ENCODE results near the gene SLC35E3.
A peak's percentile ranks its signal among the peaks of the same experiment; 100 is the strongest.
"Not testable (repeated sequence)": the region's sequence is repeated elsewhere in the genome, so short reads cannot be mapped to it uniquely, and the experiment has no call there.

Gene SLC35E3

DNA sequence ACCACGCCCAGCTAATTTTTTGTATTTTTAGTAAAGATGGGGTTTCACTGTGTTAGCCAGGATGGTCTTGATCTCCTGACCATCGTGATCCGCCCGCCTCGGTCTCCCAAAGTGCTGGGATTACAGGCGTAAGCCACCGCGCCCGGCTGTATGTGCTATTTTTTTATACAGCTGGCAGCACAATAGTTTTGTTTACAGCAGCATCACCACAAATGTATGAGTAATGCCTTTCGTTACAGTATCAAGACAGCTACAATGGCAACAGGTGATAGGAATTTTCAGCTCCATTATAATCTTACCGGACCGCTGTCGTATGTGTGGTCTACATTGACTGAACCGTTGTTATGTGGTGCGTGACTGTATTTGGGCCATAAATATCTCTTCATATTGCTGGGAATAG is 50.4 kb downstream of the SLC35E3 start:
- Histone ChIP-seq H3K27me3 (ENCODE audit: insufficient read depth, low read length) (no peaks in the 10 kb centered on the region), H3K9me3 (ENCODE audit: low read length) (no peaks in the 10 kb centered on the region), H3K4me2 (ENCODE audit: low read length) (no peak overlapping the region), H3K4me1 (ENCODE audit: insufficient read depth, low read length, severe bottlenecking) (peaks cover 37% of the 10 kb centered on the region), H3K36me3 (ENCODE audit: insufficient read depth, low read length) (no peaks in the 10 kb centered on the region), H2AFZ (ENCODE audit: low read length) (no peak overlapping the region), H3K4me3 (ENCODE audit: low read depth, low read length, poor library complexity, severe bottlenecking) (no peak overlapping the region), H4K20me1 (ENCODE audit: insufficient read depth, low read length) (no peaks in the 10 kb centered on the region), H3F3A (ENCODE audit: insufficient read depth, low read length) (peaks cover 8% of the 10 kb centered on the region; the same call in 1 of the 2 replicates), H3K9me2 (ENCODE audit: low read depth, low read length) (no peaks in the 10 kb centered on the region), H3K9ac (ENCODE audit: low read length) (no peak overlapping the region), H3K79me2 (ENCODE audit: insufficient read depth, low read length) (no peaks in the 10 kb centered on the region), H3K27ac (ENCODE audit: low read depth, low read length, poor library complexity, severe bottlenecking) (no peak overlapping the region)
- TF ChIP-seq CTCF (IDR thresholded peaks at IDR 0.05; ENCODE audit: low read length): no peak
- no peak for TF ChIP-seq EZH2 (IDR thresholded peaks at IDR 0.05; ENCODE audit: borderline replicate concordance, low read length)

DNA sequence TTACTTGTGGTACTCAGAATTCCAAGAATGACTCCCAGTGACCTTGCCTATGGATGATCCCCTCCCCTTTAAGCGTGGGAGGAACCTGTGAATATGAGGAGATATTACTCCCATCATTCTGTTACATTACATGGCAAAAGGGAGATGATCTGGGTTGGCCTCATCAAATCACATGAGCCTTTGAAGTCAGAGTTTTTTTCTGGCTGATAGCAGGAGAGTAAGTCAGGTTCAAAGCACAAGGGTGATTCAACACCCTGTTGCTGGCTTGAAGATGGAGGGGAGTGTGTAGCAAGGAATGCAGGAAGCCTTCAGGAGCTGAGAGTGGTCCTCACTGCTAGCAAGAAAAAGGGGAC is 52.9 kb downstream of the SLC35E3 start:
- no peak overlapping the region for H2AFZ ChIP-seq (ENCODE audit: low read length)
- H3K9ac ChIP-seq (ENCODE audit: low read length): no peak overlapping the region
- TF ChIP-seq EZH2 (IDR thresholded peaks at IDR 0.05; ENCODE audit: borderline replicate concordance, low read length): no peak
- no peak for TF ChIP-seq CTCF (IDR thresholded peaks at IDR 0.05; ENCODE audit: low read length)
- no peak overlapping the region for H3K4me3 ChIP-seq (ENCODE audit: low read depth, low read length, poor library complexity, severe bottlenecking)
- no peaks in the 10 kb centered on the region for H3K27me3 ChIP-seq (ENCODE audit: insufficient read depth, low read length)
- peak overlapping the region; percentile 17 for H3K27ac ChIP-seq (ENCODE audit: low read depth, low read length, poor library complexity, severe bottlenecking)
- H3K9me2 ChIP-seq (ENCODE audit: low read depth, low read length): no peaks in the 10 kb centered on the region
- H3K9me3 ChIP-seq (ENCODE audit: low read length): no peaks in the 10 kb centered on the region
- peaks cover 30% of the 10 kb centered on the region for H3K4me1 ChIP-seq (ENCODE audit: insufficient read depth, low read length, severe bottlenecking)
- H3K79me2 ChIP-seq (ENCODE audit: insufficient read depth, low read length): no peaks in the 10 kb centered on the region
- no peaks in the 10 kb centered on the region for H3K36me3 ChIP-seq (ENCODE audit: insufficient read depth, low read length)
- H3K4me2 ChIP-seq (ENCODE audit: low read length): no peak overlapping the region
- H4K20me1 ChIP-seq (ENCODE audit: insufficient read depth, low read length): no peaks in the 10 kb centered on the region
- peaks cover 8% of the 10 kb centered on the region; the same call in 1 of the 2 replicates for H3F3A ChIP-seq (ENCODE audit: insufficient read depth, low read length)

GRCh38 chr12:68800294-68800693 is 54.3 kb downstream of the SLC35E3 start:
- Histone ChIP-seq H3F3A (ENCODE audit: insufficient read depth, low read length) (peaks cover 8% of the 10 kb centered on the region; the same call in 1 of the 2 replicates), H2AFZ (ENCODE audit: low read length) (no peak overlapping the region), H3K9ac (ENCODE audit: low read length) (no peak overlapping the region), H3K9me2 (ENCODE audit: low read depth, low read length) (no peaks in the 10 kb centered on the region), H3K4me3 (ENCODE audit: low read depth, low read length, poor library complexity, severe bottlenecking) (no peak overlapping the region), H3K36me3 (ENCODE audit: insufficient read depth, low read length) (no peaks in the 10 kb centered on the region), H3K9me3 (ENCODE audit: low read length) (no peaks in the 10 kb centered on the region), H3K4me2 (ENCODE audit: low read length) (no peak overlapping the region), H3K27ac (ENCODE audit: low read depth, low read length, poor library complexity, severe bottlenecking) (peak overlapping the region; percentile 58), H4K20me1 (ENCODE audit: insufficient read depth, low read length) (no peaks in the 10 kb centered on the region), H3K27me3 (ENCODE audit: insufficient read depth, low read length) (no peaks in the 10 kb centered on the region), H3K4me1 (ENCODE audit: insufficient read depth, low read length, severe bottlenecking) (peaks cover 30% of the 10 kb centered on the region), H3K79me2 (ENCODE audit: insufficient read depth, low read length) (no peaks in the 10 kb centered on the region)
- TF ChIP-seq EZH2 (IDR thresholded peaks at IDR 0.05; ENCODE audit: borderline replicate concordance, low read length) (no peak), CTCF (IDR thresholded peaks at IDR 0.05; ENCODE audit: low read length) (no peak)

GRCh38 chr12:68801124-68801523 is 55.1 kb downstream of the SLC35E3 start:
- H3K4me1 ChIP-seq (ENCODE audit: insufficient read depth, low read length, severe bottlenecking): peaks cover 38% of the 10 kb centered on the region
- not testable (repeated sequence) for H3K27me3 ChIP-seq (ENCODE audit: insufficient read depth, low read length); H3K4me2 ChIP-seq (ENCODE audit: low read length); H3K9ac ChIP-seq (ENCODE audit: low read length); H3K9me3 ChIP-seq (ENCODE audit: low read length); H4K20me1 ChIP-seq (ENCODE audit: insufficient read depth, low read length); H3K79me2 ChIP-seq (ENCODE audit: insufficient read depth, low read length); H3F3A ChIP-seq (ENCODE audit: insufficient read depth, low read length); H3K9me2 ChIP-seq (ENCODE audit: low read depth, low read length); H3K4me3 ChIP-seq (ENCODE audit: low read depth, low read length, poor library complexity, severe bottlenecking); H2AFZ ChIP-seq (ENCODE audit: low read length); H3K36me3 ChIP-seq (ENCODE audit: insufficient read depth, low read length)
- peak overlapping the region; percentile 58 for H3K27ac ChIP-seq (ENCODE audit: low read depth, low read length, poor library complexity, severe bottlenecking)

DNA sequence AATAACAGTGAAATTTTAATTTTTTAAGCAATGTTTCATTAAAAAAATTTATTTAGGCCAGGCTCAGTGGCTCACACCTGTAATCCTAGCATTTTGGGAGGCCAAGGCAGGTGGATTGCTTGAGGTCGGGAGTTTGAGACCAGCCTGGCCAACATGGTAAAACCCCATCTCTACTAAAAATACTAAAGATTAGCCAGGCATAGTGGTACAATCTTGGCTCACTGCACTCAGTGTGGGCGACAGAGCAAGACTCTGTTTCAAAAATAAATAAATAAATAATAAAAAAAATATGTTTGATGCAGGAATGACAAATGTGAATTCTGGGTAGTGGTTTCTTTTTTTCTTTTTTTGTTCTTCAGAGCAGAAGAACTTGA is 56.4 kb downstream of the SLC35E3 start:
- not testable (repeated sequence) for H3K36me3 ChIP-seq (ENCODE audit: insufficient read depth, low read length); H3K27me3 ChIP-seq (ENCODE audit: insufficient read depth, low read length); H2AFZ ChIP-seq (ENCODE audit: low read length); H3K79me2 ChIP-seq (ENCODE audit: insufficient read depth, low read length); H3F3A ChIP-seq (ENCODE audit: insufficient read depth, low read length); H3K9me2 ChIP-seq (ENCODE audit: low read depth, low read length); H4K20me1 ChIP-seq (ENCODE audit: insufficient read depth, low read length); H3K9me3 ChIP-seq (ENCODE audit: low read length); H3K4me3 ChIP-seq (ENCODE audit: low read depth, low read length, poor library complexity, severe bottlenecking)
- peaks cover 50% of the 10 kb centered on the region for H3K4me1 ChIP-seq (ENCODE audit: insufficient read depth, low read length, severe bottlenecking)
- peak overlapping the region; percentile 26 for H3K4me2 ChIP-seq (ENCODE audit: low read length)
- H3K27ac ChIP-seq (ENCODE audit: low read depth, low read length, poor library complexity, severe bottlenecking): peak overlapping the region; percentile 57
- H3K9ac ChIP-seq (ENCODE audit: low read length): peak overlapping the region; percentile 19; the same call in 1 of the 2 replicates

Measured in OCI-LY1 (cell line).